Uterus (tissue), 4 donors: ENCODE results near the gene SMOC1. TPM values are rescaled to one million over a fixed set of nuclear protein-coding genes. Genes with fewer than 3 reads are reported as not detected.

Source experiments
- DNase-seq, 2 donors: peaks; one replicate each; pipeline ENCODE4 v3.0.0-alpha.2; 2019 to 2020
- H3K27ac ChIP-seq, 2 donors: fragments of 200-600 bp; sonication (generic); 1 replicate in 1 of 2; 2 replicates in 1 of 2; pipeline ENCODE4 v1.5.1; 2016 to 2018
- H3K27me3 ChIP-seq, 2 donors: fragments of 200-600 bp; sonication (generic); one replicate each; pipeline ENCODE4 v1.5.1; 2018 to 2019; ENCODE audit warnings: control low read depth in 1 of 2
- H3K36me3 ChIP-seq, 2 donors: fragments of 200-600 bp; sonication (generic); one replicate each; pipeline ENCODE4 v1.5.1; 2019; ENCODE audit warnings: control low read depth in 1 of 2
- H3K4me1 ChIP-seq, 2 donors: fragments of 200-600 bp; sonication (generic); one replicate each; pipeline ENCODE4 v1.5.1; 2018 to 2019; ENCODE audit warnings: control low read depth in 1 of 2
- H3K4me3 ChIP-seq, 2 donors: fragments of 200-600 bp; sonication (generic); 1 replicate in 1 of 2; 2 replicates in 1 of 2; pipeline ENCODE4 v1.5.1; 2018 to 2019; ENCODE audit warnings: mild to moderate bottlenecking in 1 of 2
- H3K9me3 ChIP-seq, 2 donors: fragments of 200-600 bp; sonication (generic); one replicate each; pipeline ENCODE4 v1.5.1; 2019; ENCODE audit warnings: control low read depth in 1 of 2
- CTCF ChIP-seq, 4 experiments: fragments of 200-600 bp in 2 of 4; fragments of 450-650 bp in 2 of 4; sonication (generic) in 2 of 4; IDR thresholded peaks; one replicate each; pipeline ENCODE4 v1.5.1; 2016 to 2019; ENCODE audit warnings: antibody characterized with exemption in 4 of 4, mild to moderate bottlenecking in 2 of 4, moderate library complexity in 1 of 4
- POLR2A ChIP-seq, 2 donors: fragments of 450-650 bp; IDR thresholded peaks; one replicate each; pipeline ENCODE4 v1.6.1; 2016; ENCODE audit warnings: antibody characterized with exemption in 2 of 2, mild to moderate bottlenecking in 1 of 2, moderate library complexity in 1 of 2
- intact Hi-C: fragments of 100-400 bp; cut with DNase I; formaldehyde crosslinking; loops from one replicate; pipeline ENCODE4 v1.15.1; 2023; ENCODE audit warnings: low total_unique reads
- total RNA-seq, 4 donors: library from RNA; depleted of rRNA in 3 of 4; stranded (reverse); fragments of >200 nt in 3 of 4; gene quantifications; one replicate each; pipeline versions ENCODE4 v1.1.0 to v1.2.4, GENCODE V29; 2014 to 2023
- donor health status: DM: yes; HTN: yes; CAD: no.

The SMOC1 gene
- total RNA-seq, 4 donors from 2014 or later, result 0.59 to 2.1 (median 2.0) TPM; not detected in 1

- Histone ChIP-seq H3K27ac (no peak overlapping the region), H3K9me3 (no peaks in the 10 kb centered on the region), H3K4me3 (no peak overlapping the region), H3K4me1 (no peaks in the 10 kb centered on the region), H3K36me3 (no peaks in the 10 kb centered on the region), H3K27me3 (no peaks in the 10 kb centered on the region)
- DNase-seq, result no peak
- intact Hi-C loops, result no loop called here
- TF ChIP-seq POLR2A (IDR thresholded peaks at IDR 0.05), result no peak
- no peak for TF ChIP-seq CTCF (IDR thresholded peaks at IDR 0.05)
These were observed 173.8 kb downstream of the SMOC1 start for GRCh38 chr14:70052990-70053389.

- no peak overlapping the region for H3K27ac ChIP-seq
- DNase-seq, result no peak
- no peaks in the 10 kb centered on the region for H3K36me3 ChIP-seq
- H3K9me3 ChIP-seq, result no peaks in the 10 kb centered on the region
- no peak overlapping the region for H3K4me3 ChIP-seq
- TF ChIP-seq POLR2A (IDR thresholded peaks at IDR 0.05), result no peak
- TF ChIP-seq CTCF (IDR thresholded peaks at IDR 0.05), result no peak
- H3K4me1 ChIP-seq, result no peaks in the 10 kb centered on the region
- H3K27me3 ChIP-seq, result no peaks in the 10 kb centered on the region
- intact Hi-C loops, result no loop called here
These were observed 178.4 kb downstream of the SMOC1 start for GRCh38 chr14:70057519-70058136.

GRCh38 chr14:70059545-70059944, 180.3 kb downstream of the SMOC1 start:
- no peaks in the 10 kb centered on the region for H3K36me3 ChIP-seq
- no peak overlapping the region for H3K27ac ChIP-seq
- H3K4me3 ChIP-seq, result no peak overlapping the region
- TF ChIP-seq CTCF (IDR thresholded peaks at IDR 0.05) (no peak), POLR2A (IDR thresholded peaks at IDR 0.05) (no peak)
- H3K27me3 ChIP-seq, result no peaks in the 10 kb centered on the region
- no peak for DNase-seq
- H3K9me3 ChIP-seq, result no peaks in the 10 kb centered on the region
- intact Hi-C loops, result no loop called here
- no peaks in the 10 kb centered on the region for H3K4me1 ChIP-seq

- Histone ChIP-seq H3K36me3 (no peaks in the 10 kb centered on the region), H3K9me3 (no peaks in the 10 kb centered on the region), H3K4me3 (no peak overlapping the region), H3K4me1 (no peaks in the 10 kb centered on the region), H3K27me3 (no peaks in the 10 kb centered on the region), H3K27ac (no peak overlapping the region)
- intact Hi-C loops, result no loop called here
- no peak for DNase-seq
- no peak for TF ChIP-seq POLR2A (IDR thresholded peaks at IDR 0.05)
- no peak for TF ChIP-seq CTCF (IDR thresholded peaks at IDR 0.05)
These were observed 181.9 kb downstream of the SMOC1 start for GRCh38 chr14:70061108-70061507.

- intact Hi-C loops, result no loop called here
- no peak for TF ChIP-seq CTCF (IDR thresholded peaks at IDR 0.05)
- no peak for TF ChIP-seq POLR2A (IDR thresholded peaks at IDR 0.05)
- Histone ChIP-seq H3K4me3 (no peak overlapping the region), H3K27ac (no peak overlapping the region), H3K27me3 (no peaks in the 10 kb centered on the region), H3K36me3 (no peaks in the 10 kb centered on the region), H3K9me3 (no peaks in the 10 kb centered on the region), H3K4me1 (no peaks in the 10 kb centered on the region)
- no peak for DNase-seq
These were observed 185.1 kb downstream of the SMOC1 start for GRCh38 chr14:70064136-70064865.
